GM19397 (cell line): ENCODE measurements around the gene TCTN2.

Source experiments
- ATAC-seq: cut with Tn5 transposase; IDR thresholded peaks from one replicate; pipeline ENCODE4 v1.9.1; 2021; ENCODE audit warnings: mild to moderate bottlenecking, moderate library complexity; ENCODE audit not compliant: unreplicated experiment

TCTN2 gene

DNA sequence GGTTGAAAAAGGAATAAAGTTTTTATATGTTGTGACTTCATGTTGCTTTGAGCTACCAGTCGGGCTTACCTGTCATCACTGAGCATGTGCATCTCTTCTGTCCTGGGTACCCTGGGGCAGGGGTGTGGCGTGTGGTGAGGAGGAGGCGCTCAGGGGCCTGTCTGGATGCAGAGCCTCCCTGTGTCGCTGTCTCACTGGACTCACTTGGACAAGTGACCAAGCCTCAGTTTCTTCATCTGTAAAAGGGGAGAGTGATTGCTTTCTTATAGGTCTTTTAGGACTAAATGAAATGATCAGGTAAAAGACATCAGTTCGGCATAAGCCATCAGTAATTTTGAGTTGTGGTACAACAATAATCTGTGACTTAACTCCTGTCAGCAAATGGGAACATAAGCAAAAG, 63.4 kb downstream of the TCTN2 start:
- ATAC-seq = no peak

DNA sequence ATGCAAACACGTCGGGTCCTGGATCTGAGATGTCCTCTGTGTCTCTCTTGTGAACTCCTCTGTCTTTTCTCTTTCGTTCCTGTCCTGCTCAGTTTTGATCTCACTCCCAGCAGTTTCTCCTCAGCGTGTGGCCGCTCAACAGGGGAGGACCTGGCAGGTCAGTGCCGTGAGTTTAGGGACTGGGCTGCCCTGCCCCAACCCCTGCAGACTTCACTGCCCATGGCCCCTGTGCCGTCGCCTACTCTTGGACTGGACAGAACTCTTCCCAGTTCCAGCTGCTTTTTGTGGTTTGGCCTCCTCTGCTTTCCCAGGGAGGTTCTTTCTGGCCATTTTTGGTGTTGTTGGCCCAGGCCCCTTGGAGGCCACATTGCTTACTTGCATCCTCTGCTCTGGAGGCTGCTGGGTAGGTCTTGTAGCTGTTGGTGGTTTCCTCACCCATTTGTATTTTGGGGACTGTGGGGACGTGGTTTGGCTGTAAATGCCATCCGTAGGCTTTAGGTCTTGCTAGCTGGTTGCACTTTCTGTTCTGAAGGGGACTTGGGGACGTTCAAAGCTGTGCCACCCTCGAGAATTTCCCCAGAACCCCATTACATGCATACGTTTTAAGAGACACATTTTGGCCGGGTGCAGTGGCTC, 71.1 kb downstream of the TCTN2 start:
- ATAC-seq = no peak

DNA sequence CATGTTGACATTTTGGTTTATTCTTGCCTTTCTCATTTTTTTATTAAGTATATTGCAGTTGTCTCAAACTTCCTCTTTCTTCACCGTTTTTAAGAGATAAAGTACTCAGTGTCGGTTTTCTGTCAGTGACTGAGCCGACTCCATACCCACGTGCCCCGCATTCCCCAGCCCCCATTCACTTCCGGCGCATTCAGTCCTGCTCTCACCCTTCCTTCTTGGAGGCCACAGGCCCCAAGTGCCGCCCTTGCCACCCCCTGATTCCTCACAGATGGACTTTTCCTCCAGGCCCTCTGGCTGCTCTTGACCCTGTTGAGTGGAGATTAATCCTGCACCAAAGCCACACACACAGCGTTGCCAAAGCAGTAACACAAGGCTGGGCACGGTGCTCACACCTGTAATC, 72.1 kb downstream of the TCTN2 start:
- no peak for ATAC-seq

DNA sequence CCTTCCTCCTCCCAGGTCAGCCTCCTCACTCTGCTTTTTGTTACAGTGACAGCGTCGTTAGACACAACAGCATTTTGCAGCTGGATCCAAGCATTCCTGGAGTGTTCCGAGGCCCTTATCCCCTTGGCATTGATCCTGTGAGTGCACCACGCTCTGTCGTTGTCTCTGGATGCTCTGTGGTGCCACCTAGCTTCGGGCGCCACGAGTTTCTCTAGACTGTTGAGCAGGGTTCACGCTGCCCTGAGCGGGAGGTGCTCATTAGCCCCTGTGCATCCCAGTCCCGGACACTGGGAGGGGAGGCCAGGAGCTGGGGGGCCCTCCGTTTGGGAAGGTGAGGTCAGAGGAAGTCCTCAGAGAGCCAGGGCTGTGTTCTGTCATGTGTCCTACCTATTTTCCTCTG, 73.9 kb downstream of the TCTN2 start:
- ATAC-seq = no peak

DNA sequence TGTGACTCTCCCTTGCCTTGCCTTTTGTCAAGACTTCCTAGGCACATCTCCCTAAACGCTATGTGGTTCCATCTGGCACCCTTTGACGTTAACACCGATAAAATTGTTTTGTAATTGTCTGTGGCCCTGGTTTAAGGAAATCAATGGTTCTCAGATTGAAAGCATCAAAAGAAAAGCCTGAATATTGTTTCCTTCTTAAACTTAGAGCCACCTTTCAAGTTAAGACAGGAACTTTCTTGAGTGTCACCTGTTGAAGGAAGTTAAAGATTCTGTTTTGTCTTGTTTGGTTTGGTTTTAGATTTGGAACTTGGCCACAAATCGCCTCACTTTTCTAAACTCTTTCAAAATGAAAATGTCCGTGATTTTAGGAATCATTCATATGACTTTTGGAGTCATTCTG, 76.4 kb downstream of the TCTN2 start:
- ATAC-seq = no peak

DNA sequence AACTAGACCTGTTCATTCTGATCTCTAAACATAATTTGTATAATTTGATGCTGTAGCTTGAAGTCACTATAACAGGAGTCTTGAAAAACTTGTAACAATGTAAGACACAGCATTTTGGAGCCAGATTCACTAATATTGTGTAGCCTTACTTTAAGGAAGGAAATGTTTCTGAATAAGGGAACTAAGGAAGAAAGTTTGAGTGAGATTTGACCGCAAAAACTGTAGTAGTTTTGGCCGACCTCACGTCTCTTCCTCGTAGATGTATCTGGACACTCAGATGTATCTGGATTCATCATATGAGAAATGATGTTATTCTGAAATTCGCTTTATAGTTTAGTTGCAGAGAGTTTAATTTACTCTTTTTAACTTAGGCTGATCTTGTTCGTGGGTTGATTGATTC, 77.2 kb downstream of the TCTN2 start:
- ATAC-seq = no peak

- ATAC-seq = no peak
Measured at GRCh38 chr12:123748661-123749060, 77.7 kb downstream of the TCTN2 start.

- no peak for ATAC-seq
Measured at GRCh38 chr12:123749355-123749754, 78.4 kb downstream of the TCTN2 start.

DNA sequence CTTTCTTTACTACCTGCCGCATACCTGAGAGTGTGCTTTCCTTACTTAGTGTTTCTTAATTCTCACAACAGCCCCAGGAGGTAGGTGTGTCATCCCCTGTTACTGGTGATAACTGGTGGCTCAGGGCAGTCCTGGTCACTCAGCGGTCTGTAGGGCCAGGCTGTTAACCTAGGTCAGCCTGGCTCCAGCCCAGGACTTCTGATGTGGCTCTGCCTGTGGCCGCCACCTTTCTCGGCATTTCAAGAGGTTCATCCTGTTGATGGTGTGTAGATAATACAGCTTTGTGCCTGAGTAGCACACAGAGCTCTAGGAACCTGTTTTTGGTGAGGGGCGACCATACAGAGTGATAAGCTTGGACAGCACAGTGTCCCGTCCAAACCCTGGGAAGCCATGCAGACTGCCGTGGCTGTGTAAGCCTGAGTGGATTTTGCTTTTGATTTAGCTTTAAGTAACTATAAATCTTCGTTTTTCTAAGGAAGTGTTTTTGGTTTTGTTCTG, 79.3 kb downstream of the TCTN2 start:
- no peak for ATAC-seq

DNA sequence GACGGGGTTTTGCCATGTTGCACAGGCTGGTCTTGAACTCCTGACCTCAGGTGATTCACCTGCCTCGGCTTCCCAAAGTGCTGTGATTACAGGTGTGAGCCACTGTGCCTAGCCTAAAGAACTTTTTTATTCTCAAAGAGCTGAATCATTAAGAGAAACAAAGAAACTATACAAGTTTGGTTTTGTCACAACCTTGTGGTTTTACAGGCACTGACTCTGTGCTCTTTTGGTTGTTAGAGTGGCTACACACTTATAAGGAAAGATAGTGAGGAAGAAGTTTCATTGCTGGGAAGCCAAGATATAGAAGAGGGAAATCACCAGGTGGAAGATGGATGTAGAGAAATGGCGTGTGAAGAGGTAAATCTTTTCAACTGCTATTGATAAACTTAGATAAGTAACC, 81.1 kb downstream of the TCTN2 start:
- no peak for ATAC-seq

- ATAC-seq = no peak
Measured at GRCh38 chr12:123754041-123754772, 83.3 kb downstream of the TCTN2 start.

- no peak for ATAC-seq
Measured at GRCh38 chr12:123757561-123757960, 86.6 kb downstream of the TCTN2 start.
